OCI-LY7 (cell line): ENCODE measurements around the gene PRCC.

Experiments used
- CTCF ChIP-seq: fragments of 200-600 bp; sonication (generic); conservative IDR thresholded peaks from 2 replicates; pipeline ENCODE4 v1.5.1; 2014; ENCODE audit warnings: mild to moderate bottlenecking, antibody characterized with exemption, low read length, moderate library complexity, mixed read lengths
- EZH2phosphoT487 ChIP-seq: fragments of 200-600 bp; sonication (generic); IDR thresholded peaks from 2 replicates; pipeline ENCODE4 v1.6.1; 2018; ENCODE audit warnings: low read depth, borderline replicate concordance, mild to moderate bottlenecking, mixed run types, antibody characterized with exemption, low read length, moderate library complexity, mixed read lengths

DNA sequence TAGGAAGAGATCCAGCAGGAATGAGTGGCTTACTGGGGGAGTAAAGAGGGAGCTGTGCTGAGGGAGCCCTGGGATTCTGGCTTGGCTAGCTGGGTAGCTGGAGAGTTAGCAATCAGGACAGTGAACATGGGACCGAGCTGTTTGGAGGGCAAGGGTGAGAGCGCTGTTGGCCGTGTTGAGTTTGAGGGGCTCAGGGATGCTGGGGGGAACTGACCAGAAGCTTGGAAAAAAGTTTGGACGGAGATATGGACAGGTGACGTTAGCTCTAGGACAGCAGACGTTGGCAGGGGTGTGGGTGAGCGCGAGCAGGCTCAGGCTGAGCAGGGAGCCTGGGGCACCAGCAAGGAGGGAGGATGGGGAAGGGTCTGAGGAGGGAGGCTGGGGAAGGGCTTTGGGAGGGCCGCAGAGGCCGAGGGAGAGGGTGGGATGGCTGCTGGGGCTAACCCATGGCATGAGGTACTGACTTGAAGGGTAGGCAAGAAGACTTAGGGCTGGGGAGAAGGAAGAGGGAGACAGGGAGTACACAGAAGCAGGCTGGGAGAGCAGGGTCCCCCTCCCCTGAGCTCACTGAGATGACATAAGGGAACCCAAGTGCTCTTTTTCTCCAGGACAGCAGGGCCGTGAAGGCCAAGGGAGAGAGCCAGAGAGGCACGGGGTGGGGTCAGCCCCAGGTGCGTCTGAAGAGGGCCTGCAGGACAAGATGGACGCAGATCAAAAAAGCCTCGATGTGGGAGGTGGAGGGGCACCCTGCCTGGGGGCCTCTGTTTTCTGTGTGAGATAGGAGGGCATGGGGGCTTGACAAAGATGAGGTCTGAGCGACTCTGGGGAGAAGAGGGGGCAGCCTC lies 41.1 kb downstream of the PRCC start:
- no peak for TF ChIP-seq CTCF
- TF ChIP-seq EZH2phosphoT487, result no peak
